Keratinocyte (primary cell): ENCODE measurements around the gene RAD54L.

ENCODE experiments used
- CTCF ChIP-seq, 3 experiments: IDR thresholded peaks in 1 of 3; conservative IDR thresholded peaks in 1 of 3; optimal IDR thresholded peaks in 1 of 3; 2 replicates in 2 of 3; 3 replicates in 1 of 3; pipeline versions ENCODE3 to v1.5.1; 2011; ENCODE audit warnings: low read length in 3 of 3, mild to moderate bottlenecking in 3 of 3, moderate library complexity in 2 of 3, control low read depth in 1 of 3, inconsistent platforms in 1 of 3; ENCODE audit not compliant: insufficient read depth in 2 of 3; ENCODE audit errors: extremely low read depth in 1 of 3
- EZH2 ChIP-seq: IDR thresholded peaks from one replicate; pipeline ENCODE4 v1.6.1; 2012; ENCODE audit warnings: inconsistent platforms, mild to moderate bottlenecking, low read length, moderate library complexity

- TF ChIP-seq CTCF (optimal IDR thresholded peaks at IDR 0.05 in 1 of 3, IDR thresholded peaks at IDR 0.05 in 1 of 3, conservative IDR thresholded peaks at IDR 0.05 in 1 of 3; ENCODE audit: extremely low read depth in 1 of 3, insufficient read depth in 2 of 3, low read length in 3 of 3), result no peak
- TF ChIP-seq EZH2, result no peak
Observed at GRCh38 chr1:46280092-46280491, 32.5 kb downstream of the RAD54L start.
